HepG2 (cell line): ENCODE measurements around the gene TOPORS. TPM values are rescaled to one million over a fixed set of nuclear protein-coding genes. Genes with fewer than 3 reads are reported as not detected.

Source experiments
- ATAC-seq: fragments of 200-7000 bp; cut with Tn5 transposase; 3 replicates; pipeline ENCODE4 v1.9.1; 2020; ENCODE audit warnings: mild to moderate bottlenecking, moderate library complexity
- BruUV-seq: library from RNA; stranded (reverse); fragments of 400-500 nt; replicated peaks from 2 replicates; lab custom pipeline; 2021; lab: Mats Ljungman, UMichigan
- CTCF ChIA-PET: fragments of 300-600 bp; formaldehyde crosslinking; extraction: SDS; loops from one replicate; lab custom pipeline; 2021; ENCODE audit warnings: low total read pairs, inconsistent platforms, low intra/inter-chr PET ratio; lab: Yijun Ruan, JAX
- POLR2A ChIA-PET: fragments of 350-600 bp; sonication (Branson Sonifier 250); formaldehyde crosslinking; loops from one replicate; lab custom pipeline; 2020; ENCODE audit warnings: antibody characterized with exemption, inconsistent platforms; lab: Yijun Ruan, JAX
- DNase-seq: peaks from one replicate; pipeline ENCODE4 v3.0.0-alpha.2; 2015; ENCODE audit warnings: low spot score
- FAIRE-seq: peaks from 3 replicates; lab custom pipeline; 2011; peaks lifted over from hg19 to GRCh38; lab: Jason Lieb, UNC
- H2AFZ ChIP-seq: one replicate; pipeline ENCODE4 v1.6.1; 2011; ENCODE audit warnings: low read length, inconsistent platforms
- H3K27ac ChIP-seq: fragments of 300-600 bp; 3 replicates; pipeline ENCODE4 v1.8.0; 2011; ENCODE audit warnings: mixed run types, mild to moderate bottlenecking, mixed read lengths, low read length, inconsistent platforms; ENCODE audit not compliant: insufficient read depth; ENCODE audit errors: extremely low read length
- H3K27me3 ChIP-seq, 2 experiments: fragments of 200-600 bp in 1 of 2; 2 replicates in 1 of 2; 3 replicates in 1 of 2; pipeline versions ENCODE4 v1.6.0 to v1.8.0; 2011; ENCODE audit warnings: low read length in 2 of 2, mild to moderate bottlenecking in 2 of 2, moderate library complexity in 2 of 2, inconsistent platforms in 1 of 2; ENCODE audit not compliant: insufficient read depth in 2 of 2, control insufficient read depth in 1 of 2
- H3K36me3 ChIP-seq, 2 experiments: fragments of 200-600 bp in 1 of 2; replicated peaks in 1 of 2; 2 replicates in 1 of 2; 3 replicates in 1 of 2; pipeline versions ENCODE4 v1.5.1 to v1.8.0; 2011; ENCODE audit warnings: low read length in 2 of 2, inconsistent platforms in 1 of 2; ENCODE audit not compliant: insufficient read depth in 2 of 2, control insufficient read depth in 1 of 2
- H3K4me1 ChIP-seq: 2 replicates; pipeline ENCODE4 v1.5.1; 2012; ENCODE audit warnings: low read length, inconsistent platforms; ENCODE audit not compliant: insufficient read depth
- H3K4me2 ChIP-seq: 2 replicates; pipeline ENCODE4 v1.6.0; 2011; ENCODE audit warnings: low read depth, low read length, inconsistent platforms
- H3K4me3 ChIP-seq, 3 experiments: fragments of 200-600 bp in 1 of 3; sonication (generic), shearing (Covaris generic) in 1 of 3; replicated peaks in 1 of 3; 2 replicates each; pipeline ENCODE4 v1.5.1; 2011 to 2016; ENCODE audit warnings: low read length in 3 of 3, inconsistent platforms in 2 of 3, low read depth in 2 of 3, mild to moderate bottlenecking in 2 of 3, control low read depth in 1 of 3, mixed read lengths in 1 of 3; ENCODE audit not compliant: insufficient read depth in 1 of 3
- H3K79me2 ChIP-seq: one replicate; pipeline ENCODE4 v1.6.1; 2011; ENCODE audit warnings: low read length, inconsistent platforms; ENCODE audit not compliant: insufficient read depth
- H3K9ac ChIP-seq: 2 replicates; pipeline ENCODE4 v1.6.0; 2011; ENCODE audit warnings: mild to moderate bottlenecking, low read depth, low read length, inconsistent platforms; ENCODE audit not compliant: insufficient read depth
- H3K9me3 ChIP-seq: 2 replicates; pipeline ENCODE4 v1.5.1; 2012; ENCODE audit warnings: mild to moderate bottlenecking, low read length
- H4K20me1 ChIP-seq: 2 replicates; pipeline ENCODE4 v1.6.0; 2011; ENCODE audit warnings: inconsistent platforms, mild to moderate bottlenecking, low read length, moderate library complexity; ENCODE audit not compliant: insufficient read depth
- FOXA3 ChIP-seq: IDR thresholded peaks from 2 replicates; pipeline ENCODE4 v1.6.1; 2016; ENCODE audit warnings: missing genetic modification reagents, missing compliant biosample characterization
- MEIS1 ChIP-seq: sonication (generic); formaldehyde crosslinking; IDR thresholded peaks from 2 replicates; pipeline ENCODE4 v1.9.0; 2021; ENCODE audit warnings: mild to moderate bottlenecking, missing genetic modification reagents, moderate library complexity, borderline replicate concordance
- ZNF674 ChIP-seq: sonication (generic); formaldehyde crosslinking; IDR thresholded peaks from 2 replicates; pipeline ENCODE4 v1.5.0; 2020; ENCODE audit warnings: low read depth, mild to moderate bottlenecking, missing genetic modification reagents
- WGBS: methylation state at CpG from one replicate; pipeline ENCODE4 v1.1.6; 2017; ENCODE audit warnings: low lambda C conversion rate; 5-methylcytosine and 5-hydroxymethylcytosine counted together
- in situ Hi-C: cut with HindIII; loops from 2 replicates; pipeline ENCODE4 v1.10.0; 2017; ENCODE audit warnings: low pct_unique_long_range_greater_than_20kb; ENCODE audit not compliant: extremely low pct_ligation_motif_present
- intact Hi-C: fragments of 100-400 bp; cut with micrococcal nuclease; formaldehyde crosslinking; loops from one replicate; pipeline ENCODE4 v1.10.0; 2022; ENCODE audit not compliant: unreplicated experiment
- polyA plus RNA-seq, 8 experiments: library from polyadenylated mRNA; depleted of rRNA in 3 of 8; stranded (reverse) in 7 of 8; unstranded in 1 of 8; fragments of >200 nt; fragmentation: Illumina TruSeq in 4 of 8; extraction: Trizol in 4 of 8; gene quantifications; 2 replicates each; pipeline versions ENCODE4 v1.2.1 to v1.2.3, GENCODE V29; 2011 to 2016; ENCODE audit warnings: low read depth in 4 of 8, missing spikeins in 1 of 8, mixed read lengths in 1 of 8; ENCODE audit not compliant: insufficient read depth in 1 of 8
- total RNA-seq, 5 experiments: library from RNA; depleted of rRNA; stranded (reverse); fragments of >200 nt; fragmentation: Illumina TruSeq; extraction: Trizol; gene quantifications; 2 replicates each; pipeline ENCODE4 v1.2.3, GENCODE V29; 2016; ENCODE audit warnings: low read depth in 1 of 5
- TF ChIP-seq, protein P1 (sequence below): sonication (generic); formaldehyde crosslinking; IDR thresholded peaks from 2 replicates; pipeline ENCODE4 v1.4.0; 2020; ENCODE audit warnings: missing genetic modification reagents, borderline replicate concordance

TOPORS gene
- total and polyA plus RNA-seq, 2 of the 13 experiments (the other 11 are each of a cell fraction or from before 2014, with no cell fraction given): 6.8 to 19.6 TPM

DNA sequence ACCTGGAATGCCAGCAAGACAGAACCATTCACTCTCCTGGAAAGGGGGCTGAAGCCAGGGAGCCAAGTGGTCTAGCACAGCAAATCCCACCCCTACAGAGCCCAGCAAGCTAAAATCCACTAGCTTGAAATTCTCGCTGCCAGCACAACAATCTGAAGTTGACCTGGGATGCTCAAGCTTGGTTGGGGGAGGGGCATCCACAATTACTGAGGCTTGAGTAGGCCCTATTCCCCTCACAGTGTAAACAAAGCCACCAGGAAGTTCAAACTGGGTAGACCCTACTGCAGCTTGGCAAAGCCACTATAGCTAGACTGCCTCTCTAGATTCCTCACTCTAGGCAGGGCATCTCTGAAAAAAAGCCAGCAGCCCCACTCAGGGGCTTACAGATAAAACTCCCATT lies 43.7 kb downstream of the TOPORS start:
- Histone ChIP-seq H3K27me3 (no peaks in the 10 kb centered on the region), H3K9ac (no peak overlapping the region), H3K4me2 (no peak overlapping the region), H3K79me2 (no peaks in the 10 kb centered on the region), H3K4me3 (no peak overlapping the region), H2AFZ (no peak overlapping the region), H3K9me3 (no peaks in the 10 kb centered on the region), H3K27ac (no peak overlapping the region), H3K36me3 (no peaks in the 10 kb centered on the region), H4K20me1 (no peaks in the 10 kb centered on the region), H3K4me1 (peaks cover 11% of the 10 kb centered on the region)
- DNase-seq (peak; percentile 15), FAIRE-seq (no peak), ATAC-seq (no peak)
- WGBS: 100% methylated on average over 1 of the region's 1 CpG
- ChIA-PET POLR2A (interaction anchor here (1.2 kb wide), 1 partner anchor 16 kb away, joined by 4 read pairs; no protein-coding TSS in a partner anchor), CTCF (no interaction called here)
- in situ Hi-C loops (no loop called here), intact Hi-C loops (no loop called here)
- TF ChIP-seq FOXA3: peak; percentile 31; the same call in 1 of the 2 replicates
- TF ChIP-seq, protein P1, sequence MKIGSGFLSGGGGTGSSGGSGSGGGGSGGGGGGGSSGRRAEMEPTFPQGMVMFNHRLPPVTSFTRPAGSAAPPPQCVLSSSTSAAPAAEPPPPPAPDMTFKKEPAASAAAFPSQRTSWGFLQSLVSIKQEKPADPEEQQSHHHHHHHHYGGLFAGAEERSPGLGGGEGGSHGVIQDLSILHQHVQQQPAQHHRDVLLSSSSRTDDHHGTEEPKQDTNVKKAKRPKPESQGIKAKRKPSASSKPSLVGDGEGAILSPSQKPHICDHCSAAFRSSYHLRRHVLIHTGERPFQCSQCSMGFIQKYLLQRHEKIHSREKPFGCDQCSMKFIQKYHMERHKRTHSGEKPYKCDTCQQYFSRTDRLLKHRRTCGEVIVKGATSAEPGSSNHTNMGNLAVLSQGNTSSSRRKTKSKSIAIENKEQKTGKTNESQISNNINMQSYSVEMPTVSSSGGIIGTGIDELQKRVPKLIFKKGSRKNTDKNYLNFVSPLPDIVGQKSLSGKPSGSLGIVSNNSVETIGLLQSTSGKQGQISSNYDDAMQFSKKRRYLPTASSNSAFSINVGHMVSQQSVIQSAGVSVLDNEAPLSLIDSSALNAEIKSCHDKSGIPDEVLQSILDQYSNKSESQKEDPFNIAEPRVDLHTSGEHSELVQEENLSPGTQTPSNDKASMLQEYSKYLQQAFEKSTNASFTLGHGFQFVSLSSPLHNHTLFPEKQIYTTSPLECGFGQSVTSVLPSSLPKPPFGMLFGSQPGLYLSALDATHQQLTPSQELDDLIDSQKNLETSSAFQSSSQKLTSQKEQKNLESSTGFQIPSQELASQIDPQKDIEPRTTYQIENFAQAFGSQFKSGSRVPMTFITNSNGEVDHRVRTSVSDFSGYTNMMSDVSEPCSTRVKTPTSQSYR: peak; percentile 75
- TF ChIP-seq ZNF674 (CRISPR knock-in tag): no peak
- BruUV-seq: no TSS peak

DNA sequence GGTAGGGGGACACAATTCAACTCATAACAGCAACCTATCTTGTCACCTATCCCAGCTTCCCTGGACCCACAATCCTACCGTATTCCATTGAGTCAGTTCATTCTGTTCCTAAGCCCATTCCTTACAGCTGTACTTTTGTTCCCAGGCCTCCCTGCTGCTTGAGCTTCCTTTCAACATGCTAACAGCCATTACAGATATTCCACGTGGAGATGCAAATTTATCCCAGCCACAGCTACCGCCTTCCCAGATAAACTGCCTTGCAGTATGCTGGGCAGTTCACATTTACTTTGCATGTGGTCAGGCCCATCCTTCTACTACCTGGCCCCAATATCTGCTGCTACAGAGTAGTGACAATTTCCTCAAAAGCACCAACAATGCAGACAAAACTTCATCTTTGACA lies 49.4 kb downstream of the TOPORS start:
- FAIRE-seq: no peak
- no peaks in the 10 kb centered on the region for H3K9me3 ChIP-seq
- no TSS peak for BruUV-seq
- 100% methylated on average over 3 of the region's 3 CpGs for WGBS
- H3K9ac ChIP-seq: no peak overlapping the region
- no peak overlapping the region for H3K4me2 ChIP-seq
- H3K79me2 ChIP-seq: no peaks in the 10 kb centered on the region
- no peak overlapping the region for H3K27ac ChIP-seq
- no peaks in the 10 kb centered on the region for H4K20me1 ChIP-seq
- ChIA-PET POLR2A (interaction anchor here (1.1 kb wide), 1 partner anchor 48 kb away, joined by 4 read pairs; no protein-coding TSS in a partner anchor), CTCF (no interaction called here)
- peaks cover 0 to 4% of the 10 kb centered on the region in 2 experiments; a peak in 1 of 5 replicates for H3K36me3 ChIP-seq
- DNase-seq: no peak
- H3K27me3 ChIP-seq: no peaks in the 10 kb centered on the region
- intact Hi-C loops: no loop called here
- H3K4me3 ChIP-seq: no peak overlapping the region
- no peak for ATAC-seq
- H3K4me1 ChIP-seq: peaks cover 7% of the 10 kb centered on the region
- no peak for TF ChIP-seq MEIS1 (CRISPR knock-in tag)
- in situ Hi-C loops: no loop called here
- no peak overlapping the region for H2AFZ ChIP-seq
